ENCODE measurements around the gene AMBRA1.

AMBRA1 gene

GRCh38 chr11:46562527-46562926, 31.3 kb downstream of the AMBRA1 start:
- DNase-seq (ENCODE audit: low spot score) = no peak
- no peak for TF ChIP-seq CTCF (IDR thresholded peaks at IDR 0.05; ENCODE audit: extremely low read depth, missing control alignments)

GRCh38 chr11:46560300-46560991, 33.4 kb downstream of the AMBRA1 start:
- peak; percentile 42 for DNase-seq (ENCODE audit: low spot score)
- no peak for TF ChIP-seq CTCF (IDR thresholded peaks at IDR 0.05; ENCODE audit: extremely low read depth, missing control alignments)

GRCh38 chr11:46559815-46560214, 34.0 kb downstream of the AMBRA1 start:
- DNase-seq (ENCODE audit: low spot score) = no peak
- no peak for TF ChIP-seq CTCF (IDR thresholded peaks at IDR 0.05; ENCODE audit: extremely low read depth, missing control alignments)

GRCh38 chr11:46557684-46558151, 36.1 kb downstream of the AMBRA1 start:
- no peak for TF ChIP-seq CTCF (IDR thresholded peaks at IDR 0.05; ENCODE audit: extremely low read depth, missing control alignments)
- DNase-seq (ENCODE audit: low spot score) = no peak

GRCh38 chr11:46555267-46556054, 38.4 kb downstream of the AMBRA1 start:
- TF ChIP-seq CTCF (IDR thresholded peaks at IDR 0.05; ENCODE audit: extremely low read depth, missing control alignments) = no peak

GRCh38 chr11:46554213-46555147, 39.3 kb downstream of the AMBRA1 start:
- DNase-seq (ENCODE audit: low spot score) = no peak
- TF ChIP-seq CTCF (IDR thresholded peaks at IDR 0.05; ENCODE audit: extremely low read depth, missing control alignments) = no peak

More at GRCh38 chr11:46555267-46556054, 38.4 kb downstream of the AMBRA1 start:
- peak; percentile 29 for DNase-seq (ENCODE audit: low spot score)
